H1 (cell line): Measurements from ENCODE around the gene ZNF20. TPM values are rescaled to one million over a fixed set of nuclear protein-coding genes. Genes with fewer than 3 reads are reported as not detected.
A peak's percentile ranks its signal among the peaks of the same experiment; 100 is the strongest.

Experiments used
- ASH2L ChIP-seq: fragments of 200-600, 300-600 bp; sonication (generic); IDR thresholded peaks from one replicate; pipeline ENCODE4 v1.7.1; 2017; ENCODE audit warnings: low read length
- CHD2 ChIP-seq: IDR thresholded peaks from 2 replicates; pipeline ENCODE4 v1.6.1; 2012; ENCODE audit warnings: low read length, improper control_type of control experiment
- E2F6 ChIP-seq: IDR thresholded peaks from 2 replicates; pipeline ENCODE4 v1.6.1; 2012; ENCODE audit warnings: inconsistent platforms
- JUND ChIP-seq: IDR thresholded peaks from 2 replicates; pipeline ENCODE4 v1.6.1; 2011; ENCODE audit warnings: mild to moderate bottlenecking, improper control_type of control experiment, low read length
- RBBP5 ChIP-seq: IDR thresholded peaks from 2 replicates; pipeline ENCODE4 v1.7.1; 2012; ENCODE audit warnings: low read depth, mild to moderate bottlenecking, inconsistent platforms, low read length, moderate library complexity, borderline replicate concordance
- SIN3A ChIP-seq, 2 experiments: IDR thresholded peaks in 1 of 2; conservative IDR thresholded peaks in 1 of 2; 2 replicates each; pipeline ENCODE4 v1.6.1; 2011 to 2012; ENCODE audit warnings: low read length in 2 of 2, improper control_type of control experiment in 1 of 2, low read depth in 1 of 2, mild to moderate bottlenecking in 1 of 2
- TAF7 ChIP-seq: optimal IDR thresholded peaks from 2 replicates; pipeline ENCODE3; 2011; ENCODE audit warnings: low read depth, mild to moderate bottlenecking, inconsistent platforms, low read length, moderate library complexity, borderline replicate concordance
- TBP ChIP-seq: IDR thresholded peaks from 2 replicates; pipeline ENCODE4 v1.6.1; 2011; ENCODE audit warnings: low read depth, low read length, improper control_type of control experiment
- TEAD4 ChIP-seq: IDR thresholded peaks from 2 replicates; pipeline ENCODE4 v1.6.1; 2012; ENCODE audit warnings: low read depth, low read length, inconsistent platforms, mixed read lengths
- polyA plus RNA-seq, 7 experiments: library from polyadenylated mRNA; depleted of rRNA in 3 of 7; stranded (reverse) in 5 of 7; unstranded in 2 of 7; fragments of >200 nt in 5 of 7; fragments of 200-250 nt in 2 of 7; gene quantifications; 1 replicate in 5 of 7; 2 replicates in 1 of 7; 4 replicates in 1 of 7; pipeline versions ENCODE4 v1.2.1 to v1.2.3, GENCODE V29; 2011 to 2013; ENCODE audit warnings: missing spikeins in 2 of 7, mixed read lengths in 2 of 7
- total RNA-seq: library from RNA; stranded (reverse); fragmentation: NEBNext Ultra II Directional; extraction: Animal tissue kit (Norgen Biotek cat#: 25700); gene quantifications from 2 replicates; pipeline ENCODE4 v1.2.1, GENCODE V29; 2021

ZNF20 gene
- total and polyA plus RNA-seq, 2 of the 8 experiments (the other 6 are each of a cell fraction or from before 2014, with no cell fraction given) = 1.6 to 9.0 TPM

DNA sequence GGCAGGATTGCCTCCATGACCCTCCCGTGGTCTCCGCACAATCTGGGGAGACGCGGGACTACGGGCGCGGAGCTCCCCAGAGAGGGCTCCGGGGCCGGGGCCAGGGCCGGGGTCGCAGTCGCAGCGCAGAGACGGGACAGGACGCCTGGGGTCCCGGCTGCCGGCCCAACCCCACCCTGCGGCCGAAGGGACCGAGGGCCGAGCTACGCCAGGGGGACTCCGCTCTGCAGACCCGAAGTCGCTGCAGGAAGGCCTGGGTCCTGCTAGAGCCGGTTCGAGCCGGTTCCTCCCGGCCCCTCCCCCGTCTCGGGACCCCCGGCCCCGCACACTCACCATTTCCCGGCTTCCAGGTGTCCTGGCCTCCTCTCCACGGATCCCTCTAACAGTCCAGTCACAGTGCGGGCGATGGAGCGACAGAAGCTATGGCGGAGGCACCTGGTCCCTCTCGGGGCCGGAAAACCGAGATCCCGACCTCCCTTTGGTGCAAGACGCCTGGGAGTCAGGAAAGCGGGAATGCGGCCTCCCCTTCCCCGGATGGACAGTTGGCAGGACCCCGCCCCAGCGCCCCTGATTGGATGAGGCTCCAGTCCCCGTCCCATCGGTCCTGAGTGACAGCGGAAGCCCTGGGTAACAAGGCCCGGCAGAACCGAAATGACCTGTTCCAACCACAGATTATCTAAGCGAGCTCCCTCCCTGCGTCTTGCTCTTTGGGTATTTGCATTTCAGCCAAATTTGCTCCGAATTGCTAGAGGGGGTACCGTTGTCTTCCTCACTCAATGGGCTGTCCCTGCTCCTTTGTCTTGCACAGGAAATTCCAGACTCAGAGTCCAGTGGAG, 16.3 kb upstream of the ZNF20 start, which contains the start of gene ZNF625 (continued):
- no peak; the same call in 1 of the 2 replicates for TF ChIP-seq RBBP5
- peak; percentile 48; the same call in 1 of the 2 replicates for TF ChIP-seq E2F6
- peak; percentile 89 for TF ChIP-seq TBP
- TF ChIP-seq SIN3A (conservative IDR thresholded peaks at IDR 0.05 in 1 of 2, IDR thresholded peaks at IDR 0.05 in 1 of 2; ENCODE audit: low read depth in 1 of 2, low read length in 2 of 2) = peak in 1 of 2 experiments; percentile 34; a peak in 1 of 4 replicates
- no peak; the same call in 1 of the 2 replicates for TF ChIP-seq JUND
- TF ChIP-seq CHD2 = peak; percentile 35
- TF ChIP-seq TEAD4 = peak; percentile 45; the same call in 1 of the 2 replicates
- TF ChIP-seq ASH2L = peak; percentile 72
- TF ChIP-seq TAF7 = peak; percentile 75
